Fibroblast of the aortic adventitia (primary cell): ENCODE data around the gene IGSF11. TPM values are rescaled to one million over a fixed set of nuclear protein-coding genes. Genes with fewer than 3 reads are reported as not detected.

Experiments used
- DNase-seq: peaks from one replicate; pipeline ENCODE4 v3.0.0-alpha.2; 2010; ENCODE audit warnings: low read depth
- H3K4me3 ChIP-seq: 2 replicates; pipeline ENCODE4 v1.5.1; 2011; ENCODE audit warnings: low read depth, mild to moderate bottlenecking, control low read depth, low read length, moderate library complexity
- CTCF ChIP-seq: IDR thresholded peaks from 2 replicates; pipeline ENCODE4 v1.5.1; 2011; ENCODE audit warnings: mild to moderate bottlenecking, low read length, control low read depth, inconsistent platforms; ENCODE audit not compliant: insufficient read depth
- total RNA-seq: library from RNA; depleted of rRNA; stranded (reverse); fragments of >200 nt; gene quantifications from 2 replicates; pipeline ENCODE4 v1.2.3, GENCODE V29; 2012; ENCODE audit warnings: low replicate concordance

Gene IGSF11
- total RNA-seq, 1 donor: not detected

- H3K4me3 ChIP-seq: no peak overlapping the region
- TF ChIP-seq CTCF: no peak
- no peak for DNase-seq
These were observed 61.6 kb downstream of the IGSF11 start for GRCh38 chr3:118973050-118973449.

- no peak for DNase-seq
- H3K4me3 ChIP-seq: no peak overlapping the region
- no peak for TF ChIP-seq CTCF
These were observed 63.8 kb downstream of the IGSF11 start for GRCh38 chr3:118970819-118971218.

GRCh38 chr3:118968640-118969039 lies 66.0 kb downstream of the IGSF11 start:
- no peak for TF ChIP-seq CTCF
- no peak overlapping the region for H3K4me3 ChIP-seq
- DNase-seq: no peak

DNA sequence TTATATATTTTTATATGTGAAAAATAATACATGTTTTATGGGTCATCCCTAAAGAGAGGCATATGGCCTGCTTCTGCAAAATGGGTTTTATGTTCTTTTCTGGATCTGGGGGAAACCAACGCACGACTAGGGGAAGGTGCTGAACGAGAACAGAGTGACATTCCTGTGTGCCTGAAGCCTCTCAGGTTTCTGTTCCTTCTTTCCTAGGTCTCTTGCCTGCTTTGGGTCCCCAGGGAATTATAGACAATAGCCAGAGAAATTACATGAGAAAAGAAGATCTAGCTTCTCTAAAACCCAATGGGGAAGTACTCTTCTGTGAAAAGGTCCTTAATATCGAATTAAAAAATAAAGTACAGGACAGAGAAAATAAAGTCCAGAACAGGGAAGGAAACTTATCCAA lies 66.5 kb downstream of the IGSF11 start:
- DNase-seq: no peak
- no peak for TF ChIP-seq CTCF
- no peak overlapping the region for H3K4me3 ChIP-seq

DNA sequence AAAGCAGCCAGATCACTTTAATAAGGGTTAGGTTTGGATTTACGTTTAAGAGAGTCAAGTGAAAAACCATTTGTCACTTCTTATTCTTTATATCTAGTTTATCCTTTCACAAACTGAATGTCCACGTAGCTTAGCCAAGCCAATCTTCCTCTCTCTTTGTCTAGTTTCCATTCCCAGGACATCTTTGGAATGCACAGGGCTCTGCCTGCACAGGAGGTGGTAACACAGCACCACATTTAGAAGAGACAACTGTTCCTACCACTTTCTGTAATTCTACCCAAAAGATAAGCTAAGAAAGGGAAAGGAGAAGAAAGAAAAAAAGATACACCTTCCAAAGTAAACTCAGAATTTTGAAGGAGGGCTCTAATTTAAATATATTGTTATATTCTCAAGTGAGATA lies 67.9 kb downstream of the IGSF11 start:
- H3K4me3 ChIP-seq: no peak overlapping the region
- DNase-seq: no peak
- no peak for TF ChIP-seq CTCF

DNA sequence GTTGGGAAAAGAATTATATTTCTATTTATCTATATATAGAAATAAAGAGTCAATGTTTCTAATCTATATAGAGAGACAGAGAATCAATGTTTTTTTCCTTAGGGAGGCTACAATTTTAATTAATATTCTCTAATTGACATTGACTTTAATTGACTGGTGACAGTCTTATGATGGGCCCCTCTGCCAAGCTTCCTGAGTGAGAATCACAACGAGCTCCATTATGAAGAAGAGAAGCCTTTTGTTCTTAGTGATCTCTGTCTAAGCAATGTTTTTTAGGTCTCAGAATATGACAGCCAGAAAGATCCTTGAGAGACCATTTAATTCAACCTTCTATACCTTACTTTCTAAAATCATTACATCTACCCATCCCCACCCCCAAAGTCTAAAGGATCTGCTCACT lies 70.9 kb downstream of the IGSF11 start:
- no peak for TF ChIP-seq CTCF
- no peak for DNase-seq
- H3K4me3 ChIP-seq: no peak overlapping the region

GRCh38 chr3:118960876-118961450 lies 73.7 kb downstream of the IGSF11 start:
- no peak for TF ChIP-seq CTCF
- peak; percentile 2 for DNase-seq
- no peak overlapping the region for H3K4me3 ChIP-seq
